GM12865 (cell line): Measurements from ENCODE around the gene FGF2.
A peak's percentile ranks its signal among the peaks of the same experiment; 100 is the strongest.

Experiments
- DNase-seq: peaks from one replicate; pipeline ENCODE4 v3.0.0; 2010; ENCODE audit warnings: low read depth
- H3K4me3 ChIP-seq: 2 replicates; pipeline ENCODE4 v1.5.1; 2011; ENCODE audit warnings: mild to moderate bottlenecking, low read depth, low read length, control low read depth
- CTCF ChIP-seq: IDR thresholded peaks from 2 replicates; pipeline ENCODE4 v1.5.1; 2011; ENCODE audit warnings: low read length, control low read depth, low read depth, inconsistent platforms; ENCODE audit not compliant: insufficient read depth; ENCODE audit errors: missing control alignments

Gene FGF2

GRCh38 chr4:122826553-122827257 is at the start of gene FGF2:
FGF2 (plus strand) TSS chr4:122826831; CDS start chr4:122827175, 344 bp downstream.
- DNase-seq: peak; percentile 44
- TF ChIP-seq CTCF: no peak
- peak within 1 kb of the TSS; percentile 52 for H3K4me3 ChIP-seq

GRCh38 chr4:122776916-122777315 is 49.7 kb upstream of the FGF2 start:
- no peak for TF ChIP-seq CTCF
- DNase-seq: no peak
- no peak overlapping the region for H3K4me3 ChIP-seq

GRCh38 chr4:122777846-122778673 is 48.6 kb upstream of the FGF2 start:
- TF ChIP-seq CTCF: no peak
- DNase-seq: no peak
- H3K4me3 ChIP-seq: no peak overlapping the region

- DNase-seq: no peak
- no peak for TF ChIP-seq CTCF
- H3K4me3 ChIP-seq: no peak overlapping the region
Observed at GRCh38 chr4:122781486-122781885, 45.1 kb upstream of the FGF2 start.

- no peak for TF ChIP-seq CTCF
- no peak for DNase-seq
- H3K4me3 ChIP-seq: no peak overlapping the region
Observed at GRCh38 chr4:122783301-122784215, 43.1 kb upstream of the FGF2 start.

- TF ChIP-seq CTCF: no peak
- DNase-seq: no peak
- no peak overlapping the region for H3K4me3 ChIP-seq
Observed at GRCh38 chr4:122784261-122784660, 42.4 kb upstream of the FGF2 start.
